RKO (cell line): ENCODE data around the gene DDX49.

Experiments
- DNase-seq: peaks from one replicate; pipeline ENCODE4 v3.0.0-alpha.2; 2016; ENCODE audit warnings: low spot score

Gene DDX49

GRCh38 chr19:18975869-18976268 is 56.4 kb downstream of the DDX49 start:
- no peak for DNase-seq
